ENCODE data around the gene DHX9.
"Not testable (repeated sequence)": the region's sequence is repeated elsewhere in the genome, so short reads cannot be mapped to it uniquely, and the experiment has no call there.

Gene DHX9

GRCh38 chr1:182889997-182890396 lies 50.9 kb downstream of the DHX9 start:
- peak; percentile 19 for DNase-seq (ENCODE audit: low spot score)

DNA sequence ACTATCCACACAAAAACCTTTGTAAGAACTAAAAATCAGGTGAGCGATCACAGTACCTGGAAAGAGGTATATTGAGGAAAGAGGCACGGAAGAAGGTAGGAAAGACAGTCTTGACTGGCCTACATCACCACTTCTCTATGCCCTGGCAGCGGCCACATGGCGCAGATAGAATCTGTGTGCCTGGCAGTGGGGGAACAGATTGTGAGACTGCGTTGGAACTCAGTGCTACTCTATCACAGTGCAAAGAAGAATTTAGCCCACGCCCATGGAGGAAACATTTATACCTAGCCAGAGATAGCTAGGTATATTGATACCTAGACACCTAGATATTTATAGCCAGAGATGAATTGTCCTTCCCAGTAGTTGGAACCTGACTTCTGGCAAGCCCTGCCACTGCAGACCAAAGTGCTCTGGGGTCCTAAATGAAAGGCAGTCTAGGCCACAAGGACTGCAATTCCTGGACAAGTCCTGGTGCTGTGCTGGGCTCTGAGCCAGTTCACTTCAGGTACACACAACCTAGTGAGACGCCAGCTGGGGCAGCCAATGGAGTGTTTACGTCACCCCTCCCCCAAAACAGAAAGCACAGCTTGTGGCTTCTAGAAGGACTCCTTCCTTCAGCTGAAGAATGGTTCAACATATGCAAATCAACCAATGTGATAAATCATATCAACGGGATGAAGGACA lies 51.9 kb downstream of the DHX9 start:
- DNase-seq (ENCODE audit: low spot score), result peak; percentile 62

GRCh38 chr1:182897696-182898095 lies 58.5 kb downstream of the DHX9 start:
- no peak for DNase-seq (ENCODE audit: low spot score)

GRCh38 chr1:182901946-182902345 lies 62.8 kb downstream of the DHX9 start:
- not testable (repeated sequence) for DNase-seq (ENCODE audit: low spot score)

DNA sequence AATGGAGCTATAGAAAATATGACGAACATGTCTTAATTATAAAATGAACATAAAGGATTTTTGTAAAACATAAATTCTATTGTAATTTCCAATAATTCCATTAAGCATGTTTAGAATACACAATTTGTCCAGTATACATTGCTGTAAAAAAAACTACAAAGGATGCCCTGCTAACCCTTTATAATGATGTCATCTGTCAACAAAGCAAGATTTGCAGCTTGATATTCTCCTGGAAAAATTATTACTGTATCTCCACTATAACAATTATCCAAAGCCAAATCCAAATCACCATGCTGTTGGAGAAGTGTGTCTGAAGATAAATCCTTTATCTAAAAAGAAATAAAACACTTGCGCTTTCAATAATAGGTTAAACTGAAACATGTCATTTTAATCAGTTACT lies 66.2 kb downstream of the DHX9 start:
- DNase-seq (ENCODE audit: low spot score), result no peak

GRCh38 chr1:182909578-182909977 lies 70.4 kb downstream of the DHX9 start:
- DNase-seq (ENCODE audit: low spot score), result no peak

GRCh38 chr1:182910143-182910542 lies 71.0 kb downstream of the DHX9 start:
- DNase-seq (ENCODE audit: low spot score), result no peak

- no peak for DNase-seq (ENCODE audit: low spot score)
Measured at GRCh38 chr1:182913401-182913800, 74.3 kb downstream of the DHX9 start.

DNA sequence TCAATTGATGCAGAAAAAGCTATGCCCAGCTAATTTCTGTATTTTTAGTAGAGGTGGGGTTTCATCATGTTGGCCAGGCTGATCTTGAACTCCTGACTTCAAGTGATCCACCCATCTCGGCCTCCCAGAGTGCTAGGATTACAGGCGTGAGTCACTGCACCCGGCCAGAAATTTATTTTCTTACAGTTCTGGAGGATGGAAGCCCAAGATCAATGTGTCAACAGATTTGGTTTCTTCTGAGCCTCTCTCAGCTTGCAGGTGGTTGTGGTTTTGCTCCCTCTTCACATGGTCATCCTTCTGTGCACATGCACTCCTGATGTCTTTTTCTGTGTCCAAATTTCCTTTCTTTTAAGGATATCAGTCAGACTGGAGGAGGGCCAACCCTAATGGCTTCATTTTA lies 78.2 kb downstream of the DHX9 start:
- DNase-seq (ENCODE audit: low spot score), result no peak

GRCh38 chr1:182925661-182926060 lies 86.5 kb downstream of the DHX9 start:
- DNase-seq (ENCODE audit: low spot score), result no peak

DNA sequence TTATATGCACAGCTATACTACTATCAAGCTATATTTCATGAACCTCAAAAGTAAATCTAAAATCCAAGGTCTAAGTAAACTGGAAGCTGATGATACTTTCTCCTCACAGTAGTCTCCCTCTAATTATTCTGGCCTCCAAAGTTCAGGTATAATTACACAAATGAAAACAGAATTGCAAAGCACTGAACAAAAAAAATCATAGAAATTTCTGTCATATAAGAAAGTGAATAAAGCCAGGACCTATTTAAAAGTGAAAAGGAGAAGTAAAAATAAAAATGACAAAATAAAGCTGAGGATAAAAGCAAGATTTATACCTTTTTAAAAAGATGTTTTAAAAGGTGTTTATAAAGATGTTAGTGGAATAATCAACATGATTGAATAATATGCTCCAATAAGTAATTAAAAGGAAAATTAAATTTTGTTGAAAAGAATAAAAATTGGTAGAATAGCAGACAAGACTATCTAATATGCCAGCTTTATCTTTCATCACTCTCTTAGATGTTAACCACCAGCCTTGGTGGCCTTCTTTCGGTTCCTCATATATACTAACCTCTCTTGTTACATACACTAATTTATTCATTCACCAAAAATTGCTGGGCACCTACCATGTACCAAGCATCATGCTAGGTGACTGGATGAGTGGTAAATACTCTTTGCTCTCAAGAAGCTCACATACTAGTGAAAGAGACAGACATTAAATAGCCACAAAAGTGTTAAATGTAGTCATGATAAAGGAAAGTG lies 88.7 kb downstream of the DHX9 start:
- no peak for DNase-seq (ENCODE audit: low spot score)

DNA sequence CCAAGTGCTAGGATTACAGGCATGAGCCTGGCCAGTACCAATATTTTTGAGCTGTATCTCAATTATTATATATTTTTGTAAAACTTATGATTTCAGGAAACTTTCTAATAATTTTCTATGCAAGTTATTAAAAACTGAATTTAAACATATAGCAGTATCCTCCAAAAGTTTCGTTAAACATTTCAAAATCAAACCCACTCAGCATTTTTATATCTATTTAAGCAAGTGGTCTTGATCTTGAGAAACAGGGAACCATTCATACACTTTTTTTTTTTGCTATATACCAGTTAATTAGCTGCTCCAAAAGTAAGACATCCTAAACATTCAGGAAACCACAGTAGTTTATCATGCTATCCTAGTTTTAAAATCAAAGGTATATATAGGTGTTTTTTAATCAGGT lies 91.8 kb downstream of the DHX9 start:
- DNase-seq (ENCODE audit: low spot score), result no peak

GRCh38 chr1:182935716-182936115 lies 96.6 kb downstream of the DHX9 start:
- no peak for DNase-seq (ENCODE audit: low spot score)

All from cerebellar cortex (tissue), 1 donor.